Measurements from ENCODE around the gene EIPR1.

Gene EIPR1

GRCh38 chr2:3343012-3343411, 34.6 kb downstream of the EIPR1 start:
- Histone ChIP-seq H3K27ac (ENCODE audit: insufficient read depth, low read depth, low read length, poor library complexity, severe bottlenecking) (no peak overlapping the region), H3K4me3 (ENCODE audit: insufficient read depth, low read depth, low read length) (no peak overlapping the region), H3K9me3 (ENCODE audit: control insufficient read depth, low read length) (no peaks in the 10 kb centered on the region), H3K27me3 (ENCODE audit: control insufficient read depth, insufficient read depth, low read length, poor library complexity, severe bottlenecking) (no peaks in the 10 kb centered on the region), H3K36me3 (ENCODE audit: control insufficient read depth, insufficient read depth, low read length) (no peaks in the 10 kb centered on the region), H3K4me1 (ENCODE audit: control insufficient read depth, insufficient read depth, low read length) (no peaks in the 10 kb centered on the region)
- WGBS, 2 experiments, result 93 to 94% methylated on average over 11 of the region's 11 CpGs

DNA sequence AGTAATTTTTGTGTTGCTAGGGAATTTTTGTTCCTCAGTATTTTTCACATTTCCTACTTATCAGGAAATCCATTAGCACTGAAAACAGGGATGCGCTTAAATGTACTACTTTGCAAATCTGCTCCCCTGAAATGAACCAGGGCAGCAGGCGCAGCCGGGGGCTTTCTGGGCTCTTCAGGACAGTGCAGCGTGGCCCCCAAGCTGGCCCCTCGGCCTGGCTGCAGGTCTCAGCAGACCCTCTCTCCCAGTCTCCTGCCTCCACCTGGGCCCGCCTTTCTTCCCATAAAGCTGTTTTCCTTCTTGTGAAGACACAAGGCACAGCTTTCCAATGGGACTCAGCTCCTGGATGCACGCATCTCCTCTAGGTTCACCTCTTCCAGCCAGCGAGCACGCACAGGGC, 35.3 kb downstream of the EIPR1 start:
- H3K27ac ChIP-seq (ENCODE audit: insufficient read depth, low read depth, low read length, poor library complexity, severe bottlenecking), result no peak overlapping the region
- H3K36me3 ChIP-seq (ENCODE audit: control insufficient read depth, insufficient read depth, low read length), result no peaks in the 10 kb centered on the region
- no peaks in the 10 kb centered on the region for H3K9me3 ChIP-seq (ENCODE audit: control insufficient read depth, low read length)
- no peak overlapping the region for H3K4me3 ChIP-seq (ENCODE audit: insufficient read depth, low read depth, low read length)
- H3K4me1 ChIP-seq (ENCODE audit: control insufficient read depth, insufficient read depth, low read length), result no peaks in the 10 kb centered on the region
- WGBS, 2 experiments, result 95 to 96% methylated on average over 9 of the region's 9 CpGs
- H3K27me3 ChIP-seq (ENCODE audit: control insufficient read depth, insufficient read depth, low read length, poor library complexity, severe bottlenecking), result no peaks in the 10 kb centered on the region

DNA sequence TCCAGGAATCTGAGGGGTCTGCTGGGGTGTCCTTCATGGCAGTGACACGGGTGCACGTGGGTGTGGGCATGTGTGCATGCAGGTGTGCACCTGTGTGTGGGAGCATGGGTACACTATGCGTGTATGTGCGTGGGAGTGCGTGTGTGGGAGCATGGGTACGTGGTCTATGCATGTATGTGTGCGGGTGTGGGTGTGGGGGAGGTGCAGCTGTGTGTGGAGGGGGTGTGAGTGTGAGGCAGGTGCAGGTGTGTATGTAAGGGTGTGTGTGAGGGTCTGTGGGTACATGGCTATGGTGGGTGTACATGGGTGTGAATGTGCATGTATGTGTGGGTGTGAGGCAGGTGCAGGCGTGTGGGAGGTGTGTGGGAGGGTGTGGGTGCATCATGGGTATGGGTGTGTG, 36.3 kb downstream of the EIPR1 start:
- H3K9me3 ChIP-seq (ENCODE audit: control insufficient read depth, low read length), result no peaks in the 10 kb centered on the region
- no peaks in the 10 kb centered on the region for H3K4me1 ChIP-seq (ENCODE audit: control insufficient read depth, insufficient read depth, low read length)
- no peaks in the 10 kb centered on the region for H3K27me3 ChIP-seq (ENCODE audit: control insufficient read depth, insufficient read depth, low read length, poor library complexity, severe bottlenecking)
- WGBS, 2 experiments, result 98% methylated on average over 8 of the region's 8 CpGs
- no peak overlapping the region for H3K27ac ChIP-seq (ENCODE audit: insufficient read depth, low read depth, low read length, poor library complexity, severe bottlenecking)
- H3K36me3 ChIP-seq (ENCODE audit: control insufficient read depth, insufficient read depth, low read length), result no peaks in the 10 kb centered on the region
- H3K4me3 ChIP-seq (ENCODE audit: insufficient read depth, low read depth, low read length), result no peak overlapping the region

GRCh38 chr2:3340144-3340543, 37.5 kb downstream of the EIPR1 start:
- Histone ChIP-seq H3K36me3 (ENCODE audit: control insufficient read depth, insufficient read depth, low read length) (no peaks in the 10 kb centered on the region), H3K27me3 (ENCODE audit: control insufficient read depth, insufficient read depth, low read length, poor library complexity, severe bottlenecking) (no peaks in the 10 kb centered on the region), H3K4me1 (ENCODE audit: control insufficient read depth, insufficient read depth, low read length) (no peaks in the 10 kb centered on the region), H3K27ac (ENCODE audit: insufficient read depth, low read depth, low read length, poor library complexity, severe bottlenecking) (no peak overlapping the region), H3K4me3 (ENCODE audit: insufficient read depth, low read depth, low read length) (no peak overlapping the region), H3K9me3 (ENCODE audit: control insufficient read depth, low read length) (no peaks in the 10 kb centered on the region)
- 88 to 98% methylated on average over 10 of the region's 10 CpGs for WGBS, 2 experiments

DNA sequence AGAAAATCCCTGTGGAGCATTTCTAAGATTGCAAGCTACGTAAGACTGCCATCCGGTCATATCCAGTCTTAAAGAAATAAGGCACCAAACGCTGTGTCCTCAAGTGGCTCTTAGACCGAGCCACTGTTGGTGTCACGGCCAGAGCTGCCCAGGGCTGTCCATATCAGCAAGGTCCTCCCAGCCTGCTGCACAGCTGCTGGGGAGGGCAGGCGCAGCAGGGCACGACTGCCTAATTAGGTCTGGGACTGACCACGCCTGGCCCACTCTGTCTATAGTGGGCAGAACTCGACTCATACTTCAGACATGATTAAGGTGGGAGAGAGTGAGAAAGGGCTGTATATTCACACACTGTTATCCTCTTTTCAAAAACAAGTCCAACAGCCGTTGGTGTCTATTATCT, 39.3 kb downstream of the EIPR1 start:
- 93 to 95% methylated on average over 9 of the region's 10 CpGs for WGBS, 2 experiments

DNA sequence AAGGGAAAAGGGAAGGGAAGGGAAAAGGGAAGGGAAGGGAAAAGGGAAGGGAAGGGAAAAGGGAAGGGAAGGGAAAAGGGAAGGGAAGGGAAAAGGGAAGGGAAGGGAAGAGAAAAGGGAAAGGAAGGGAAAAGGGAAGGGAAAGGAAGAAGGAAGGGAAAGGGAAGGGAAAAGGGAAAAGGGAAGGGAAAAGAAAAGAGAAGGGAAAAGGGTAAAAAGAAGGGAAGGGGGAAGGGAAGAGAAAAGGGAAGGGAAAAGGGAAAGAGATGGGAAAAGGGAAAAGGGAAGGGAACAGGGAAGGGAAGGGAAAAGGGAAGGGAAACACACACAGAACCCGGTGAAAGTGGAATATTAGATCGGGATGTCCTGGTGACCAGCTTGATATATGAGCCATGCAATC, 40.8 kb downstream of the EIPR1 start:
- H3K27ac ChIP-seq (ENCODE audit: insufficient read depth, low read depth, low read length, poor library complexity, severe bottlenecking), result no peak overlapping the region
- H3K4me3 ChIP-seq (ENCODE audit: insufficient read depth, low read depth, low read length), result no peak overlapping the region
- no peaks in the 10 kb centered on the region for H3K36me3 ChIP-seq (ENCODE audit: control insufficient read depth, insufficient read depth, low read length)
- no peaks in the 10 kb centered on the region for H3K4me1 ChIP-seq (ENCODE audit: control insufficient read depth, insufficient read depth, low read length)
- no peaks in the 10 kb centered on the region for H3K27me3 ChIP-seq (ENCODE audit: control insufficient read depth, insufficient read depth, low read length, poor library complexity, severe bottlenecking)
- H3K9me3 ChIP-seq (ENCODE audit: control insufficient read depth, low read length), result no peaks in the 10 kb centered on the region
- WGBS, 2 experiments, result 67 to 98% methylated on average over 1 to 2 of the region's 2 CpGs

More for the DNA sequence above, 39.3 kb downstream of the EIPR1 start:
- H3K9me3 ChIP-seq (ENCODE audit: control insufficient read depth, low read length), result no peaks in the 10 kb centered on the region
- no peaks in the 10 kb centered on the region for H3K4me1 ChIP-seq (ENCODE audit: control insufficient read depth, insufficient read depth, low read length)
- no peak overlapping the region for H3K4me3 ChIP-seq (ENCODE audit: insufficient read depth, low read depth, low read length)
- H3K27ac ChIP-seq (ENCODE audit: insufficient read depth, low read depth, low read length, poor library complexity, severe bottlenecking), result no peak overlapping the region
- no peaks in the 10 kb centered on the region for H3K36me3 ChIP-seq (ENCODE audit: control insufficient read depth, insufficient read depth, low read length)
- H3K27me3 ChIP-seq (ENCODE audit: control insufficient read depth, insufficient read depth, low read length, poor library complexity, severe bottlenecking), result no peaks in the 10 kb centered on the region

DNA sequence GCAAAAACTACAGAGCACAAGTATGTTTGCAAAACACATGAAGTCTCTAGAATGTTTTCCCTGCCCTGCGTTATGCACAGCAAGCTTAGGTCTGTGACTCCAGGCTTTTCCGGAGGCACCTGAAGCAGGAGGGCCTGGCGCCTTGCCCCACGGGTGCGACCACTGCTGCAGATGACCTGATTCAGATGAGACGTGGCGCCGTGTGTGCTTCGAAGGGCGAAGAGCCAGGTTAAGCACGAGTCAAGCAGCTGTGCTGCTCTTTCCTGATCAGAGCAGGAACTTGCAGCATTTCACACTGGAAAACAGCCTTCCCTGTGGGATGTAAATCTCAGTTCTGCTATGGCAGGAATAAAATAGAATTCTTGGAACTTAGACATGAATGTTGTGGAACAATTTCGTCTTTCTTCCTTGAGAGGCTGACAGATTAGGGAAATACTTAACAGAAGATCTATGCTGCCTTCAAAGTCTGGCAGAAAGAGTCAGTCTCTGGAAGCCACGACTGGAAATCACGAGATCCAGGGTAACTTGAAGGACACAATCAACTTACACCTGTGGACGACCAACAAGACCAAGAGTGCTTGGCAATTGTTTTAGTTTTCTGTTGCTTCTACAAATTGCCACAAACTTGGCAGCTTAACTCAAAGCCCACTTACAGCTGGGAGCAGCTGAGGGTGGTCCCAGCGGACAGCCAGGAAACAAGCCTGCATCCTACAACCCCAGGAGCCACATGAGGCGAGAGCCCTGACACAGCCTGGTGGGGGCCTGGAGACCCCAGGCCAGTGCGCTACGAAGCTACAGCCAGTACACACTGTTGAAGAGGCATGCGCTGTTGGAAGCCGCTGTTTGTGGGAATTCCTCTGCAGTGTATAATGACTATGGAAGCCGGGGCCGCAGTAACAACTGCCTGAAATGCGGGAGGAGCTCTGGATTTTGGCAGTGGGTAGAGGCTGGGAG, 42.9 kb downstream of the EIPR1 start:
- 96% methylated on average over 24 of the region's 24 CpGs for WGBS, 2 experiments
- Histone ChIP-seq H3K4me1 (ENCODE audit: control insufficient read depth, insufficient read depth, low read length) (no peaks in the 10 kb centered on the region), H3K27me3 (ENCODE audit: control insufficient read depth, insufficient read depth, low read length, poor library complexity, severe bottlenecking) (no peaks in the 10 kb centered on the region), H3K36me3 (ENCODE audit: control insufficient read depth, insufficient read depth, low read length) (no peaks in the 10 kb centered on the region), H3K27ac (ENCODE audit: insufficient read depth, low read depth, low read length, poor library complexity, severe bottlenecking) (no peak overlapping the region), H3K9me3 (ENCODE audit: control insufficient read depth, low read length) (no peaks in the 10 kb centered on the region), H3K4me3 (ENCODE audit: insufficient read depth, low read depth, low read length) (no peak overlapping the region)

- no peaks in the 10 kb centered on the region for H3K36me3 ChIP-seq (ENCODE audit: control insufficient read depth, insufficient read depth, low read length)
- H3K27me3 ChIP-seq (ENCODE audit: control insufficient read depth, insufficient read depth, low read length, poor library complexity, severe bottlenecking), result no peaks in the 10 kb centered on the region
- H3K27ac ChIP-seq (ENCODE audit: insufficient read depth, low read depth, low read length, poor library complexity, severe bottlenecking), result no peak overlapping the region
- no peaks in the 10 kb centered on the region for H3K4me1 ChIP-seq (ENCODE audit: control insufficient read depth, insufficient read depth, low read length)
- H3K4me3 ChIP-seq (ENCODE audit: insufficient read depth, low read depth, low read length), result no peak overlapping the region
- 90 to 95% methylated on average over 8 of the region's 8 CpGs for WGBS, 2 experiments
- no peaks in the 10 kb centered on the region for H3K9me3 ChIP-seq (ENCODE audit: control insufficient read depth, low read length)
Measured at GRCh38 chr2:3332133-3332532, 45.5 kb downstream of the EIPR1 start.

GRCh38 chr2:3329491-3329890, 48.1 kb downstream of the EIPR1 start:
- Histone ChIP-seq H3K27me3 (ENCODE audit: control insufficient read depth, insufficient read depth, low read length, poor library complexity, severe bottlenecking) (no peaks in the 10 kb centered on the region), H3K36me3 (ENCODE audit: control insufficient read depth, insufficient read depth, low read length) (no peaks in the 10 kb centered on the region), H3K9me3 (ENCODE audit: control insufficient read depth, low read length) (no peaks in the 10 kb centered on the region), H3K27ac (ENCODE audit: insufficient read depth, low read depth, low read length, poor library complexity, severe bottlenecking) (no peak overlapping the region), H3K4me1 (ENCODE audit: control insufficient read depth, insufficient read depth, low read length) (peaks cover 4% of the 10 kb centered on the region), H3K4me3 (ENCODE audit: insufficient read depth, low read depth, low read length) (no peak overlapping the region)
- 92 to 94% methylated on average over 5 of the region's 5 CpGs for WGBS, 2 experiments

- 94 to 96% methylated on average over 15 of the region's 15 CpGs for whole genome bisulfite sequencing, 2 experiments
Measured at GRCh38 chr2:3326871-3327270, 50.7 kb downstream of the EIPR1 start.

More at GRCh38 chr2:3326871-3327270, 50.7 kb downstream of the EIPR1 start:
- no peaks in the 10 kb centered on the region for H3K36me3 ChIP-seq (ENCODE audit: control insufficient read depth, insufficient read depth, low read length)
- no peak overlapping the region for H3K4me3 ChIP-seq (ENCODE audit: insufficient read depth, low read depth, low read length)
- no peaks in the 10 kb centered on the region for H3K27me3 ChIP-seq (ENCODE audit: control insufficient read depth, insufficient read depth, low read length, poor library complexity, severe bottlenecking)
- H3K27ac ChIP-seq (ENCODE audit: insufficient read depth, low read depth, low read length, poor library complexity, severe bottlenecking), result no peak overlapping the region
- H3K9me3 ChIP-seq (ENCODE audit: control insufficient read depth, low read length), result no peaks in the 10 kb centered on the region
- peaks cover 4% of the 10 kb centered on the region for H3K4me1 ChIP-seq (ENCODE audit: control insufficient read depth, insufficient read depth, low read length)

Measured in ectodermal cell (in vitro differentiated cells).